ENCODE data around the gene PRDM16. TPM values are rescaled to one million over a fixed set of nuclear protein-coding genes. Genes with fewer than 3 reads are reported as not detected.

PRDM16 gene
- total RNA-seq, 1 experiment from 2014 or later, result 0.04 TPM

DNA sequence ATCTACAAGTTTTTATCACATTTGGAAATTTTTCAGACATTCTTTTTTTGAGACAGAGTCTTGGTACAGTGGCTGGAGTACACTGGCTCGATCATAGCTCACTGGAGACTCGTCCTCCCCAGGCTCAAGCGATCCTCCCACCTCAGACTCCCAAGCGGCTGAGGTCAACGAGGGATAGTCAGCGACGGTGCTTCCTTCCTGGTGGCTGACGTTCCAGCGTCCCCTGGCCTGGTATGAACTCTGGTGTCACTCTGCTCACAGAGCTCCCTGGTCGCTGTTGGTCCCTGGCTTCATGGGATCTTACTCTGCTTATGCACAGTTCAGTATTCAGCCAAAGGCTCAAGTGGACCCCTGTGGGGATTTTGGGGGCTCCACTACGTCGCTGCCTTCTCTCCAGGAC lies 382.0 kb downstream of the PRDM16 start:
- Histone ChIP-seq H3K79me2 (ENCODE audit: low read length) (peaks cover 12% of the 10 kb centered on the region), H2AFZ (ENCODE audit: low read length) (no peak overlapping the region), H3K27me3 (ENCODE audit: low read length) (peaks cover 30% of the 10 kb centered on the region; the same call in 1 of the 2 replicates), H4K20me1 (ENCODE audit: low read length) (no peaks in the 10 kb centered on the region), H3K9me2 (replicated peaks; ENCODE audit: low read length) (no peaks in the 10 kb centered on the region), H3F3A (ENCODE audit: low read length, unreplicated experiment) (no peaks in the 10 kb centered on the region), H3K27ac (ENCODE audit: low read length) (no peak overlapping the region), H3K36me3 (ENCODE audit: low read depth, low read length) (no peaks in the 10 kb centered on the region), H3K4me3 (ENCODE audit: low read length) (no peak overlapping the region), H3K9me3 (ENCODE audit: low read length) (no peaks in the 10 kb centered on the region), H3K4me1 (ENCODE audit: insufficient read depth, low read length) (peaks cover 16% of the 10 kb centered on the region), H3K9ac (ENCODE audit: low read length) (no peak overlapping the region), H3K4me2 (ENCODE audit: low read length) (no peak overlapping the region)
- DNase-seq (no peak), ATAC-seq (no peak)
- TF ChIP-seq EZH2 (IDR thresholded peaks at IDR 0.05; ENCODE audit: low read length, unreplicated experiment) (no peak), EZH2phosphoT487 (IDR thresholded peaks at IDR 0.05; ENCODE audit: borderline replicate concordance, low read length) (no peak)
- TF ChIP-seq, protein P1, sequence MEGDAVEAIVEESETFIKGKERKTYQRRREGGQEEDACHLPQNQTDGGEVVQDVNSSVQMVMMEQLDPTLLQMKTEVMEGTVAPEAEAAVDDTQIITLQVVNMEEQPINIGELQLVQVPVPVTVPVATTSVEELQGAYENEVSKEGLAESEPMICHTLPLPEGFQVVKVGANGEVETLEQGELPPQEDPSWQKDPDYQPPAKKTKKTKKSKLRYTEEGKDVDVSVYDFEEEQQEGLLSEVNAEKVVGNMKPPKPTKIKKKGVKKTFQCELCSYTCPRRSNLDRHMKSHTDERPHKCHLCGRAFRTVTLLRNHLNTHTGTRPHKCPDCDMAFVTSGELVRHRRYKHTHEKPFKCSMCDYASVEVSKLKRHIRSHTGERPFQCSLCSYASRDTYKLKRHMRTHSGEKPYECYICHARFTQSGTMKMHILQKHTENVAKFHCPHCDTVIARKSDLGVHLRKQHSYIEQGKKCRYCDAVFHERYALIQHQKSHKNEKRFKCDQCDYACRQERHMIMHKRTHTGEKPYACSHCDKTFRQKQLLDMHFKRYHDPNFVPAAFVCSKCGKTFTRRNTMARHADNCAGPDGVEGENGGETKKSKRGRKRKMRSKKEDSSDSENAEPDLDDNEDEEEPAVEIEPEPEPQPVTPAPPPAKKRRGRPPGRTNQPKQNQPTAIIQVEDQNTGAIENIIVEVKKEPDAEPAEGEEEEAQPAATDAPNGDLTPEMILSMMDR (conservative IDR thresholded peaks at IDR 0.05; ENCODE audit: low read depth, low read length), result no peak
- intact Hi-C loops (cut with micrococcal nuclease), result no loop called here
- ChIA-PET CTCF (no interaction called here), POLR2A (ENCODE audit: unreplicated experiment) (no interaction called here)
- no TSS peak for BruUV-seq (replicated peaks)

DNA sequence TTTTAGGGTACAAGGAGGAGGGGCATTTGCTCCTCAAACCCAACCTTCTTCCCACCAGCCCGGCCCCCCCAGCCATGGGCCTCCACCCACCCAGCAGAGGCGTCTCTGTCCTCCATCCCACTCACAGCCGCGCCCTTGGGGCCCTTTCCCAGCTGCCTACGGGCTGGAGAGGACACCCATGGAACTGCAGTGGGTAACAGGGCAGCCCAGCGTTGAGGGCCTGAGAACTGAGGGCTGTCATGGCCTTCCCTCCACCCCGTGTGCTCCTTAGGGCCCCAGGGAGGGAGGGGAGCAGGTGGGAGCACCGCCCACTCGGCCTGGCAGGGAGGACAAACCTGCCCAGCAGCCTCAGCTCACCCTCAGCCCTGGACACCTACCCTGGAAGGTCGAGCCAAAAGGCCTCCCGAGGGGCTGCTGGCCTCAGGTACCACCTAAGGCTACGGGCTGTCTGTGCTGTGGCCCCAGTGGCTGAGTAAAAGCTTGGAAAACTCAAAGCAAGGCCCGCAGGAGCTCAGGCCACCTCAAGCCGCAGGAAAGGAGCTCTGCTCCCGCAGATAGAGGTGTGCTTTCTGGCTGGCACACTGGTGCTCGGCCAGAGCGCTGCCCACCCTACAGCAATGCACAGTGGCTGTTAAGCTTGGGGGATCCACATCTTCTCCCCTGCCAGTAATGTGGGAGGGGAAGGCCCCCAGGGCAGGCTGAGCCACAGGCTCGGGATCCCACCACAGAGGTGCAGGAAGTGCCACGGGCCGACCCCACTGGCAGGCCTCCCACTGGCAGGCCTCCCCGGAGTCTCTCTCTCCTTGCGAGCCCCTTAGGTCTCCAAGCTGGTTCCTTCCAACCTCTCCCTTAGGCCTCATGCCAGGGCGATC lies 383.2 kb downstream of the PRDM16 start:
- Histone ChIP-seq H3K4me2 (ENCODE audit: low read length) (no peak overlapping the region), H3K9ac (ENCODE audit: low read length) (no peak overlapping the region), H3K9me2 (replicated peaks; ENCODE audit: low read length) (no peaks in the 10 kb centered on the region), H3K9me3 (ENCODE audit: low read length) (no peaks in the 10 kb centered on the region), H3K79me2 (ENCODE audit: low read length) (peaks cover 12% of the 10 kb centered on the region), H2AFZ (ENCODE audit: low read length) (no peak overlapping the region), H3K36me3 (ENCODE audit: low read depth, low read length) (no peaks in the 10 kb centered on the region), H3F3A (ENCODE audit: low read length, unreplicated experiment) (no peaks in the 10 kb centered on the region), H3K4me3 (ENCODE audit: low read length) (no peak overlapping the region), H4K20me1 (ENCODE audit: low read length) (no peaks in the 10 kb centered on the region), H3K4me1 (ENCODE audit: insufficient read depth, low read length) (peaks cover 16% of the 10 kb centered on the region), H3K27me3 (ENCODE audit: low read length) (peaks cover 26% of the 10 kb centered on the region; the same call in 1 of the 2 replicates), H3K27ac (ENCODE audit: low read length) (no peak overlapping the region)
- DNase-seq (no peak), ATAC-seq (no peak)
- POLR2A ChIA-PET (ENCODE audit: unreplicated experiment), result no interaction called here
- TF ChIP-seq EZH2 (IDR thresholded peaks at IDR 0.05; ENCODE audit: low read length, unreplicated experiment) (no peak), EZH2phosphoT487 (IDR thresholded peaks at IDR 0.05; ENCODE audit: borderline replicate concordance, low read length) (no peak)
- TF ChIP-seq, protein P1 (conservative IDR thresholded peaks at IDR 0.05; ENCODE audit: low read depth, low read length), result no peak
- no TSS peak for BruUV-seq (replicated peaks)
- CTCF ChIA-PET, result interaction anchor here (0.5 to 1.8 kb wide), 22 partner anchors 8 to 1137 kb away, joined by 3 to 31 read pairs (median 6); no protein-coding TSS in a partner anchor
- intact Hi-C loops (cut with micrococcal nuclease), result no loop called here

DNA sequence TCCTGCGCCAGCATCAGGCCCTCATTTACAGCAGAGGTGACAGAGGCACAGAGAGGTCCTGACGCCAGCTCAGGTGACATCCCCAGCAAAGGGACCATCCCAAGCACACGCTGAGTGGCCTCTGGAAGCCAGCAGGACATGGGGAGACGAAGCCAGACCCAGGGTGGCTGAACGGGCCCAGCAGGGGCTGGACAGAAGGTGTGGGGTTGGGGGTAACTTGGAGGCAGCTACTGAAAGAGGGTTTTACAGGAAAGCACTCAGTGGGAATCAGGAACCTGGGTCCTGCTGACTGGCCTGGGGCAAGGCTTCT lies 383.8 kb downstream of the PRDM16 start:
- no peak for DNase-seq
- no peaks in the 10 kb centered on the region for H4K20me1 ChIP-seq (ENCODE audit: low read length)
- ATAC-seq, result no peak
- no peak overlapping the region for H3K4me2 ChIP-seq (ENCODE audit: low read length)
- BruUV-seq (replicated peaks), result no TSS peak
- no peaks in the 10 kb centered on the region for H3K36me3 ChIP-seq (ENCODE audit: low read depth, low read length)
- H3K9me2 ChIP-seq (replicated peaks; ENCODE audit: low read length), result no peaks in the 10 kb centered on the region
- CTCF ChIA-PET, result interaction anchor here (0.5 to 1.8 kb wide), 22 partner anchors 9 to 1138 kb away, joined by 3 to 31 read pairs (median 6); no protein-coding TSS in a partner anchor
- no peak overlapping the region for H3K4me3 ChIP-seq (ENCODE audit: low read length)
- no peak overlapping the region for H2AFZ ChIP-seq (ENCODE audit: low read length)
- POLR2A ChIA-PET (ENCODE audit: unreplicated experiment), result no interaction called here
- peaks cover 22% of the 10 kb centered on the region; the same call in 1 of the 2 replicates for H3K27me3 ChIP-seq (ENCODE audit: low read length)
- H3K27ac ChIP-seq (ENCODE audit: low read length), result no peak overlapping the region
- H3K4me1 ChIP-seq (ENCODE audit: insufficient read depth, low read length), result peaks cover 16% of the 10 kb centered on the region
- no peaks in the 10 kb centered on the region for H3K9me3 ChIP-seq (ENCODE audit: low read length)
- H3K79me2 ChIP-seq (ENCODE audit: low read length), result peaks cover 12% of the 10 kb centered on the region
- H3F3A ChIP-seq (ENCODE audit: low read length, unreplicated experiment), result no peaks in the 10 kb centered on the region
- TF ChIP-seq, protein P1 (conservative IDR thresholded peaks at IDR 0.05; ENCODE audit: low read depth, low read length), result no peak
- no peak for TF ChIP-seq EZH2phosphoT487 (IDR thresholded peaks at IDR 0.05; ENCODE audit: borderline replicate concordance, low read length)
- TF ChIP-seq EZH2 (IDR thresholded peaks at IDR 0.05; ENCODE audit: low read length, unreplicated experiment), result no peak
- intact Hi-C loops (cut with micrococcal nuclease), result loop anchor here (1.0 kb wide), 3 partner anchors 31 to 271 kb away; no protein-coding TSS in a partner anchor
- H3K9ac ChIP-seq (ENCODE audit: low read length), result no peak overlapping the region
